ENCODE results near the gene MTM1.
A peak's percentile ranks its signal among the peaks of the same experiment; 100 is the strongest.

MTM1 gene

GRCh38 chrX:150680974-150681373 is 112.6 kb downstream of the MTM1 start:
- TF ChIP-seq CTCF (IDR thresholded peaks at IDR 0.05): peak; percentile 54

- no peak for TF ChIP-seq CTCF (IDR thresholded peaks at IDR 0.05)
These were observed 114.7 kb downstream of the MTM1 start for GRCh38 chrX:150683112-150683511.

- peak; percentile 52 for TF ChIP-seq CTCF (IDR thresholded peaks at IDR 0.05)
These were observed 115.2 kb downstream of the MTM1 start for GRCh38 chrX:150683536-150684146.

GRCh38 chrX:150688911-150689451 is 120.6 kb downstream of the MTM1 start:
- TF ChIP-seq CTCF (IDR thresholded peaks at IDR 0.05): no peak

- no peak for TF ChIP-seq CTCF (IDR thresholded peaks at IDR 0.05)
These were observed 121.7 kb downstream of the MTM1 start for GRCh38 chrX:150690126-150690525.

GRCh38 chrX:150692296-150692695 is 123.9 kb downstream of the MTM1 start:
- TF ChIP-seq CTCF (IDR thresholded peaks at IDR 0.05): no peak

- no peak for TF ChIP-seq CTCF (IDR thresholded peaks at IDR 0.05)
These were observed 124.7 kb downstream of the MTM1 start, which contains the start of gene MTMR1 for GRCh38 chrX:150692831-150693724. Gene MTMR1, plus strand, starts transcription at chrX:150693396. Its CDS starts 135 bp downstream, at chrX:150693531.
